Vein endothelial cell (primary cell): ENCODE measurements around the gene PRDM11. TPM values are rescaled to one million over a fixed set of nuclear protein-coding genes. Genes with fewer than 3 reads are reported as not detected.

ENCODE experiments used
- total RNA-seq: library from RNA; depleted of rRNA; stranded (reverse); fragments of >200 nt; gene quantifications from 2 replicates; pipeline ENCODE4 v1.2.3, GENCODE V29; 2012

The PRDM11 gene
- 9.6 and 12.4 TPM in 2 replicates for total RNA-seq

GRCh38 chr11:45146072-45147016 lies at the start of gene PRDM11:
PRDM11 (plus strand) TSS chr11:45146639; CDS start chr11:45181767, 35,128 bp downstream.

Other genes with a start within 250 kb of the PRDM11 start
- gene TP53I11, start 195.8 kb upstream of the PRDM11 start, total RNA-seq, result 36.9 and 50.0 TPM in 2 replicates
- gene SYT13, start 139.7 kb downstream of the PRDM11 start, total RNA-seq, result not detected in 2 replicates